ENCODE data around the gene C1orf56. TPM values are rescaled to one million over a fixed set of nuclear protein-coding genes. Genes with fewer than 3 reads are reported as not detected.

C1orf56 gene
- total and polyA plus RNA-seq, 2 donors: 0.80 to 2.1 TPM

- no peaks in the 10 kb centered on the region for H3K9me3 ChIP-seq (ENCODE audit: control insufficient read depth in 2 of 2, insufficient read depth in 1 of 2, low read length in 1 of 2)
- peak overlapping the region in 1 of 2 donors; percentile 21 for H3K27ac ChIP-seq (ENCODE audit: low read depth in 1 of 2, low read length in 1 of 2)
- H3K4me3 ChIP-seq (ENCODE audit: low read length in 2 of 2): no peak overlapping the region
- H3K36me3 ChIP-seq (ENCODE audit: control insufficient read depth in 2 of 2, insufficient read depth in 2 of 2, low read length in 1 of 2): no peaks in the 10 kb centered on the region
- peaks cover 37 to 60% of the 10 kb centered on the region in 2 donors for H3K4me1 ChIP-seq (ENCODE audit: control insufficient read depth in 2 of 2, insufficient read depth in 2 of 2, low read length in 2 of 2)
- peak in 3 of 9 donors; percentile 35 to 69 (median 42) for DNase-seq (ENCODE audit: low read depth in 6 of 9, low spot score in 9 of 9)
- H3K27me3 ChIP-seq (ENCODE audit: control insufficient read depth in 2 of 2, insufficient read depth in 1 of 2, low read length in 1 of 2): no peaks in the 10 kb centered on the region
Observed at GRCh38 chr1:151003180-151003579, 44.4 kb upstream of the C1orf56 start.

GRCh38 chr1:151005729-151006319, 41.7 kb upstream of the C1orf56 start:
- H3K9me3 ChIP-seq (ENCODE audit: control insufficient read depth in 2 of 2, insufficient read depth in 1 of 2, low read length in 1 of 2): no peaks in the 10 kb centered on the region
- no peaks in the 10 kb centered on the region for H3K27me3 ChIP-seq (ENCODE audit: control insufficient read depth in 2 of 2, insufficient read depth in 1 of 2, low read length in 1 of 2)
- peak overlapping the region; percentile 41 to 47 for H3K4me3 ChIP-seq (ENCODE audit: low read length in 2 of 2)
- no peak for DNase-seq (ENCODE audit: low read depth in 6 of 9, low spot score in 9 of 9)
- no peaks in the 10 kb centered on the region for H3K36me3 ChIP-seq (ENCODE audit: control insufficient read depth in 2 of 2, insufficient read depth in 2 of 2, low read length in 1 of 2)
- peaks cover 52 to 66% of the 10 kb centered on the region in 2 donors for H3K4me1 ChIP-seq (ENCODE audit: control insufficient read depth in 2 of 2, insufficient read depth in 2 of 2, low read length in 2 of 2)
- H3K27ac ChIP-seq (ENCODE audit: low read depth in 1 of 2, low read length in 1 of 2): peak overlapping the region; percentile 65 to 70
- WGBS: 49% methylated on average over 4 of the region's 4 CpGs

- Histone ChIP-seq H3K4me3 (ENCODE audit: low read length in 2 of 2) (peak within 1 kb of the TSS; percentile 41 to 47), H3K27me3 (ENCODE audit: control insufficient read depth in 2 of 2, insufficient read depth in 1 of 2, low read length in 1 of 2) (no peaks in the 10 kb centered on the region), H3K36me3 (ENCODE audit: control insufficient read depth in 2 of 2, insufficient read depth in 2 of 2, low read length in 1 of 2) (no peaks in the 10 kb centered on the region), H3K9me3 (ENCODE audit: control insufficient read depth in 2 of 2, insufficient read depth in 1 of 2, low read length in 1 of 2) (no peaks in the 10 kb centered on the region), H3K27ac (ENCODE audit: low read depth in 1 of 2, low read length in 1 of 2) (peak within 1 kb of the TSS; percentile 84), H3K4me1 (ENCODE audit: control insufficient read depth in 2 of 2, insufficient read depth in 2 of 2, low read length in 2 of 2) (peaks cover 52 to 69% of the 10 kb centered on the region in 2 donors)
- DNase-seq (ENCODE audit: low read depth in 6 of 9, low spot score in 9 of 9): peak in 3 of 9 donors; percentile 23 to 63 (median 36)
- WGBS: 2% methylated on average over 18 of the region's 18 CpGs
Observed at GRCh38 chr1:151006327-151007052, 41.1 kb upstream of the C1orf56 start, which contains the start of gene MINDY1. Gene MINDY1, minus strand, starts transcription at chr1:151006902. Its CDS starts 4,285 bp downstream, at chr1:151002617.

- Histone ChIP-seq H3K4me3 (ENCODE audit: low read length in 2 of 2) (peak overlapping the region; percentile 81 to 93), H3K27me3 (ENCODE audit: control insufficient read depth in 2 of 2, insufficient read depth in 1 of 2, low read length in 1 of 2) (no peaks in the 10 kb centered on the region), H3K36me3 (ENCODE audit: control insufficient read depth in 2 of 2, insufficient read depth in 2 of 2, low read length in 1 of 2) (peaks cover under 1 to 6% of the 10 kb centered on the region in 2 donors), H3K9me3 (ENCODE audit: control insufficient read depth in 2 of 2, insufficient read depth in 1 of 2, low read length in 1 of 2) (no peaks in the 10 kb centered on the region), H3K27ac (ENCODE audit: low read depth in 1 of 2, low read length in 1 of 2) (peak overlapping the region; percentile 84), H3K4me1 (ENCODE audit: control insufficient read depth in 2 of 2, insufficient read depth in 2 of 2, low read length in 2 of 2) (peaks cover 44 to 61% of the 10 kb centered on the region in 2 donors)
- no peak for DNase-seq (ENCODE audit: low read depth in 6 of 9, low spot score in 9 of 9)
- WGBS: 44% methylated on average over 4 of the region's 4 CpGs
Observed at GRCh38 chr1:151007853-151008243, 39.7 kb upstream of the C1orf56 start.

- peak; percentile 86 to 97 (median 90) for DNase-seq (ENCODE audit: low read depth in 6 of 9, low spot score in 9 of 9)
- Histone ChIP-seq H3K9me3 (ENCODE audit: control insufficient read depth in 2 of 2, insufficient read depth in 1 of 2, low read length in 1 of 2) (no peaks in the 10 kb centered on the region), H3K27ac (ENCODE audit: low read depth in 1 of 2, low read length in 1 of 2) (peak within 1 kb of the TSS; percentile 84), H3K36me3 (ENCODE audit: control insufficient read depth in 2 of 2, insufficient read depth in 2 of 2, low read length in 1 of 2) (peaks cover 3 to 6% of the 10 kb centered on the region in 2 donors), H3K27me3 (ENCODE audit: control insufficient read depth in 2 of 2, insufficient read depth in 1 of 2, low read length in 1 of 2) (no peaks in the 10 kb centered on the region), H3K4me3 (ENCODE audit: low read length in 2 of 2) (peak within 1 kb of the TSS; percentile 81 to 93), H3K4me1 (ENCODE audit: control insufficient read depth in 2 of 2, insufficient read depth in 2 of 2, low read length in 2 of 2) (peaks cover 37 to 54% of the 10 kb centered on the region in 2 donors)
- WGBS: under 1% methylated on average over 69 of the region's 69 CpGs
Observed at GRCh38 chr1:151008244-151009205, 39.0 kb upstream of the C1orf56 start, which contains the start of gene PRUNE1. Gene PRUNE1, plus strand, starts transcription at chr1:151008449. Its CDS starts 184 bp downstream, at chr1:151008633.

GRCh38 chr1:151009206-151009587, 38.4 kb upstream of the C1orf56 start:
- Histone ChIP-seq H3K27me3 (ENCODE audit: control insufficient read depth in 2 of 2, insufficient read depth in 1 of 2, low read length in 1 of 2) (no peaks in the 10 kb centered on the region), H3K4me3 (ENCODE audit: low read length in 2 of 2) (peak overlapping the region; percentile 81 to 93), H3K27ac (ENCODE audit: low read depth in 1 of 2, low read length in 1 of 2) (no peak overlapping the region), H3K4me1 (ENCODE audit: control insufficient read depth in 2 of 2, insufficient read depth in 2 of 2, low read length in 2 of 2) (peaks cover 37 to 48% of the 10 kb centered on the region in 2 donors), H3K9me3 (ENCODE audit: control insufficient read depth in 2 of 2, insufficient read depth in 1 of 2, low read length in 1 of 2) (no peaks in the 10 kb centered on the region), H3K36me3 (ENCODE audit: control insufficient read depth in 2 of 2, insufficient read depth in 2 of 2, low read length in 1 of 2) (peaks cover 3 to 6% of the 10 kb centered on the region in 2 donors)
- 90% methylated on average over 3 of the region's 3 CpGs for WGBS
- DNase-seq (ENCODE audit: low read depth in 6 of 9, low spot score in 9 of 9): no peak

GRCh38 chr1:151009674-151010345, 37.7 kb upstream of the C1orf56 start:
- Histone ChIP-seq H3K27ac (ENCODE audit: low read depth in 1 of 2, low read length in 1 of 2) (no peak overlapping the region), H3K36me3 (ENCODE audit: control insufficient read depth in 2 of 2, insufficient read depth in 2 of 2, low read length in 1 of 2) (peaks cover 3 to 6% of the 10 kb centered on the region in 2 donors), H3K9me3 (ENCODE audit: control insufficient read depth in 2 of 2, insufficient read depth in 1 of 2, low read length in 1 of 2) (no peaks in the 10 kb centered on the region), H3K4me1 (ENCODE audit: control insufficient read depth in 2 of 2, insufficient read depth in 2 of 2, low read length in 2 of 2) (peaks cover 37 to 45% of the 10 kb centered on the region in 2 donors), H3K4me3 (ENCODE audit: low read length in 2 of 2) (no peak overlapping the region), H3K27me3 (ENCODE audit: control insufficient read depth in 2 of 2, insufficient read depth in 1 of 2, low read length in 1 of 2) (no peaks in the 10 kb centered on the region)
- 98% methylated on average over 8 of the region's 8 CpGs for WGBS
- DNase-seq (ENCODE audit: low read depth in 6 of 9, low spot score in 9 of 9): no peak

- H3K9me3 ChIP-seq (ENCODE audit: control insufficient read depth in 2 of 2, insufficient read depth in 1 of 2, low read length in 1 of 2): no peaks in the 10 kb centered on the region
- H3K4me1 ChIP-seq (ENCODE audit: control insufficient read depth in 2 of 2, insufficient read depth in 2 of 2, low read length in 2 of 2): peaks cover 37 to 44% of the 10 kb centered on the region in 2 donors
- no peak overlapping the region for H3K27ac ChIP-seq (ENCODE audit: low read depth in 1 of 2, low read length in 1 of 2)
- WGBS: 97% methylated on average over 3 of the region's 3 CpGs
- H3K27me3 ChIP-seq (ENCODE audit: control insufficient read depth in 2 of 2, insufficient read depth in 1 of 2, low read length in 1 of 2): no peaks in the 10 kb centered on the region
- peaks cover 3 to 6% of the 10 kb centered on the region in 2 donors for H3K36me3 ChIP-seq (ENCODE audit: control insufficient read depth in 2 of 2, insufficient read depth in 2 of 2, low read length in 1 of 2)
- DNase-seq (ENCODE audit: low read depth in 6 of 9, low spot score in 9 of 9): no peak
- no peak overlapping the region for H3K4me3 ChIP-seq (ENCODE audit: low read length in 2 of 2)
Observed at GRCh38 chr1:151010346-151010726, 37.2 kb upstream of the C1orf56 start.

Data from thymus (tissue), 11 donors.